GM10266 (cell line): ENCODE results near the gene MGRN1.

Source experiments
- DNase-seq: peaks from one replicate; pipeline ENCODE4 v3.0.0; 2012; ENCODE audit errors: extremely low spot score
- CTCF ChIP-seq: IDR thresholded peaks from 2 replicates; pipeline ENCODE4 v1.5.1; 2012; ENCODE audit warnings: mild to moderate bottlenecking, low read depth; ENCODE audit not compliant: control insufficient read depth, insufficient read depth; ENCODE audit errors: missing control alignments

Gene MGRN1

DNA sequence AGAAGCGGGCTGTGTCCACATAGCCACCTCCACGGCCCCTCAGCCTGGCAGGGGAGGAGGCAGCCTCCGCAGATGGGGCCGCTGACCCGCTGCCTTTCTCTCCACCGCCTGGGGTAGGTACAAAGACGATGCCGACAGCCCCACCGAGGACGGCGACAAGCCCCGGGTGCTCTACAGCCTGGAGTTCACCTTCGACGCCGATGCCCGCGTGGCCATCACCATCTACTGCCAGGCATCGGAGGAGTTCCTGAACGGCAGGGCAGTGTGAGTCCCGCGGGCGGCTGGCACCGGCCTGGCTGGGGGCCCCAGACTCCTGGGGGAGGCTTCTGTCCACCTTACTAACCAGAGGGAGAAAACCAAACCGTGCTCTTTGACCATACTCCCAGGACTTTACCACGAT, 27.9 kb downstream of the MGRN1 start:
- no peak for DNase-seq
- TF ChIP-seq CTCF: no peak

DNA sequence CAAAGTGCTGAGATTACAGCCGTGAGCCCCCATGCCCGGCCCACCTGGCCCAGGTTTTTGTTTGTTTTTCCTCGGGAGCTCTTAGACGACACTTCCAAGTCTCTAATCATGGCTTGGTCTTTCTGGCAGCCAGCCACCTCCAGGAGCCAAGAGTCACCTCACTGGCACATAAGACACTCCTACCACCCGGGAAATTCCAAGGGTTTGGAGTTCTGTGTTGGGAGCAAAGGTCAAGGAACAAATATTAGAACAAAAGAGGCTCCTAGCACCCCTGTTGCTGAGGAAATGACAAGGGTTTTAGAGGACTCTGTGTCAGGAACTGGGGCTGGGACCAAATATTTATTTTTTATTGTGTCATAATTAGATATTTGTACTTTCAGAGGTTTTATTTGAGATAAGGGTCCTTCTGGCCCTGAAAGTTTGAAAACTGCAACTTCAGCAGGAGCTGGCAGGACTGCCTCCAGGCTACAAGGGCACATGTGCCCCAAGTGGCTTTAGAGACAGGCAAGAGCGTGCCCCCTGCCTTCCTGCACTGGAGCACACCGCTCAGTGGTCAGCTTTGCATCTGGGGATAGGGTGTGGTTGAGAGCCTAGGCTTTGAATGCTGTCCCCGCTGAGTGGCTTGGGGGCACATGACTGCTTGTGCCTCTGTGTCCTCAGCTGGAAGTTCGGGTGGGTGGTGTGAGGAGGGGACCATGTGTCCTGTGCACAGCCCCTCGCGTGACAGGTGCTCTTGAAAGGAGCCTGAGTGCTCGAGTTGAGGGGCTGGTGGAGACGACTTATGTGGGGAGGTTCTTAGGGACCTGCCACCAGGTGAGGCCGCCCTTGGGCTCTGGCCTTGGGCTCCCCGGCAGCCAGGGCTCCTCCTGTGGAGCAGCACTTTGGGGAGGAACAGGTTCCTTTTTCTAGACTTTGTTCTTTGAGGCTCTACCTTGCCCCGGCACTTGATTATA, 29.7 kb downstream of the MGRN1 start:
- no peak for TF ChIP-seq CTCF
- DNase-seq: no peak

GRCh38 chr16:4654964-4655590, 30.5 kb downstream of the MGRN1 start:
- TF ChIP-seq CTCF: no peak
- no peak for DNase-seq

- DNase-seq: no peak
- no peak for TF ChIP-seq CTCF
These were observed 31.2 kb downstream of the MGRN1 start for GRCh38 chr16:4655801-4656200.

- TF ChIP-seq CTCF: no peak
- no peak for DNase-seq
These were observed 31.6 kb downstream of the MGRN1 start for GRCh38 chr16:4656221-4656620.

DNA sequence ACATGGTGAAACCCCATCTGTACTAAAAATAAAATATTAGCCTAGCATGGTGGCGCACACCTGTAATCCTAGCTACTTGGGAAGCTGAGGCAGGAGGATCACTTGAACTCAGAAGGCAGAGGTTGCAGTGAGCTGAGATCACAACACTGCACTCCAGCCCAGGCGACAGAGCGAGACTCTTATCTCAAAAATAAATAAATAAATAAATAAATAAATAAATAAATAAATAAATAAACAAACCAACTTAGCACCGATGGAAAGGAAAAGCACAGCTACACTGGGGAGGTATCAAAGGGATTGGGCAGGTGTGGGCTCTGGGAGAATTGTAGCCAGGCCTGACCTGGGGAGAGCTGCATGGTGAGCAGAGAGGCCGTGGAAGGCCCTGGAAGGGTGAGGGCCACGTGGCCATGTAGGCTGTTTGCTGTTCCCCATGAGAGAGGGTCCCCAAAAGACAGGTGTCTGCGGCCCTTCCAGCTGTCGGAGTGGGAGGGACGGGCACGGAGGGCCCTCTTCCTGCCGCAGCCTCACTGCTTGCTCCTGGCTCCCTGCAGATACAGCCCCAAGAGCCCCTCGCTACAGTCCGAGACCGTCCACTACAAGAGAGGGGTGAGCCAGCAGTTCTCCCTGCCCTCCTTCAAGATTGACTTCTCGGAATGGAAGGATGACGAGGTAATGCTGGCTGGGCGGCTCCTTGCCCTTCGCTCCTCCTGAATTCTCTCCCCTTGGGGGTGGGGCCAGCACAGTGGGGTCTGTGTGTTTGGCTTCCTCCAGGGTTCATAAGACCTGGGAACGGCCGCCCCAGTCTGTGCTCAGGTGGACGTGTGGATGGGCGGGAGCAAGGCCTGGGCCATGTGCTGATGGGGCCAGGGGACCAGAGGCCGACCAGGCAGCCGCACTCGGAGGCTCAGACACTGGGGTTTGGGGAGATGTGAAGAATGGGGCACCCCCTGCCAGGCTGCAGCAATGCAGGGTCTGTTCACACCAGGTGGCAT, 32.4 kb downstream of the MGRN1 start:
- TF ChIP-seq CTCF: no peak
- DNase-seq: no peak
